T-cell (primary cell): ENCODE measurements around the gene HOXA7. TPM values are rescaled to one million over a fixed set of nuclear protein-coding genes. Genes with fewer than 3 reads are reported as not detected.

Experiments
- ATAC-seq, 4 experiments: fragments of 200-7000 bp in 3 of 4; fragments of 150-1000 bp in 1 of 4; cut with Tn5 transposase; replicated peaks in 1 of 4; 1 replicate in 3 of 4; 2 replicates in 1 of 4; pipeline ENCODE4 v1.10.0; 2021; ENCODE audit warnings: moderate library complexity in 3 of 4, mild to moderate bottlenecking in 2 of 4, moderate number of reproducible peaks in 1 of 4
- CTCF ChIA-PET, 2 donors: fragments of 300-600 bp; sonication (Branson Sonifier 250); formaldehyde crosslinking; loops; one replicate each; lab custom pipeline; 2022; ENCODE audit warnings: antibody characterized with exemption in 2 of 2; lab: Charles Lee
- POLR2A ChIA-PET, 2 donors: fragments of 300-600 bp; sonication (Branson Sonifier 250); formaldehyde crosslinking; loops; one replicate each; lab custom pipeline; 2022; ENCODE audit warnings: antibody characterized with exemption in 2 of 2; lab: Charles Lee
- DNase-seq, 35 experiments: peaks; one replicate each; pipeline versions ENCODE4 v3.0.0 to v3.0.0-alpha.2; 2013 to 2023
- H3K27ac ChIP-seq: one replicate; pipeline ENCODE4 v1.5.1; 2013; ENCODE audit warnings: low read length
- H3K27me3 ChIP-seq, 2 experiments: replicated peaks in 1 of 2; 1 replicate in 1 of 2; 2 replicates in 1 of 2; pipeline versions ENCODE4 v1.6.1 to v1.7.0; 2013; ENCODE audit warnings: low read length in 1 of 2, mixed read lengths in 1 of 2; ENCODE audit not compliant: control insufficient read depth in 2 of 2, insufficient read depth in 2 of 2; ENCODE audit errors: extremely low read depth in 1 of 2
- H3K36me3 ChIP-seq, 2 donors: 1 replicate in 1 of 2; 2 replicates in 1 of 2; pipeline versions ENCODE4 v1.6.1 to v1.7.0; 2013; ENCODE audit warnings: low read length in 1 of 2; ENCODE audit not compliant: control insufficient read depth in 2 of 2, insufficient read depth in 1 of 2; ENCODE audit errors: extremely low read depth in 1 of 2
- H3K4me1 ChIP-seq, 2 experiments: 1 replicate in 1 of 2; 2 replicates in 1 of 2; pipeline versions ENCODE4 v1.6.1 to v1.7.0; 2013; ENCODE audit warnings: low read length in 2 of 2, mixed read lengths in 1 of 2; ENCODE audit not compliant: insufficient read depth in 2 of 2, control insufficient read depth in 1 of 2; ENCODE audit errors: extremely low read depth in 1 of 2
- H3K4me3 ChIP-seq, 2 donors: 1 replicate in 1 of 2; 2 replicates in 1 of 2; pipeline versions ENCODE4 v1.5.1 to v1.7.0; 2013; ENCODE audit warnings: mild to moderate bottlenecking in 2 of 2, low read length in 1 of 2, moderate library complexity in 1 of 2; ENCODE audit not compliant: control insufficient read depth in 1 of 2; ENCODE audit errors: extremely low read depth in 1 of 2
- H3K9me3 ChIP-seq: 2 replicates; pipeline ENCODE4 v1.7.0; 2013
- H3K27ac Mint-ChIP-seq, 2 donors: one replicate each; pipeline ENCODE4 v1.8.0; 2020 to 2021; ENCODE audit warnings: mild to moderate bottlenecking in 2 of 2, mixed read lengths in 2 of 2
- H3K27me3 Mint-ChIP-seq, 2 donors: one replicate each; pipeline ENCODE4 v1.8.0; 2021 to 2022; ENCODE audit warnings: mixed read lengths in 2 of 2
- H3K36me3 Mint-ChIP-seq: one replicate; pipeline ENCODE4 v1.8.0; 2021; ENCODE audit warnings: mixed read lengths
- H3K4me1 Mint-ChIP-seq, 3 donors: one replicate each; pipeline ENCODE4 v1.8.0; 2020 to 2022; ENCODE audit warnings: mixed read lengths in 3 of 3, mild to moderate bottlenecking in 1 of 3
- H3K4me3 Mint-ChIP-seq, 3 donors: one replicate each; pipeline ENCODE4 v1.8.0; 2020 to 2022; ENCODE audit warnings: mild to moderate bottlenecking in 3 of 3, mixed read lengths in 3 of 3, moderate library complexity in 3 of 3
- H3K9me3 Mint-ChIP-seq, 3 donors: one replicate each; pipeline ENCODE4 v1.8.0; 2020 to 2022; ENCODE audit warnings: mixed read lengths in 3 of 3
- WGBS: methylation state at CpG from one replicate; pipeline ENCODE4 v1.1.5; 2013; ENCODE audit warnings: missing lambda C conversion rate; ENCODE audit not compliant: insufficient coverage; 5-methylcytosine and 5-hydroxymethylcytosine counted together
- total RNA-seq, 35 experiments: library from RNA in 6 of 35; stranded (reverse) in 6 of 35; fragments of 120-200 nt in 1 of 35; gene quantifications; one replicate each; pipeline versions ENCODE4 v1.2.1 to v1.2.4 and lab custom pipeline; 2013 to 2026

Gene HOXA7
- total RNA-seq, 5 donors from 2014 or later (not counting 1 experiment from before 2014, with no cell fraction given): 0.67 TPM; not detected in 4

DNA sequence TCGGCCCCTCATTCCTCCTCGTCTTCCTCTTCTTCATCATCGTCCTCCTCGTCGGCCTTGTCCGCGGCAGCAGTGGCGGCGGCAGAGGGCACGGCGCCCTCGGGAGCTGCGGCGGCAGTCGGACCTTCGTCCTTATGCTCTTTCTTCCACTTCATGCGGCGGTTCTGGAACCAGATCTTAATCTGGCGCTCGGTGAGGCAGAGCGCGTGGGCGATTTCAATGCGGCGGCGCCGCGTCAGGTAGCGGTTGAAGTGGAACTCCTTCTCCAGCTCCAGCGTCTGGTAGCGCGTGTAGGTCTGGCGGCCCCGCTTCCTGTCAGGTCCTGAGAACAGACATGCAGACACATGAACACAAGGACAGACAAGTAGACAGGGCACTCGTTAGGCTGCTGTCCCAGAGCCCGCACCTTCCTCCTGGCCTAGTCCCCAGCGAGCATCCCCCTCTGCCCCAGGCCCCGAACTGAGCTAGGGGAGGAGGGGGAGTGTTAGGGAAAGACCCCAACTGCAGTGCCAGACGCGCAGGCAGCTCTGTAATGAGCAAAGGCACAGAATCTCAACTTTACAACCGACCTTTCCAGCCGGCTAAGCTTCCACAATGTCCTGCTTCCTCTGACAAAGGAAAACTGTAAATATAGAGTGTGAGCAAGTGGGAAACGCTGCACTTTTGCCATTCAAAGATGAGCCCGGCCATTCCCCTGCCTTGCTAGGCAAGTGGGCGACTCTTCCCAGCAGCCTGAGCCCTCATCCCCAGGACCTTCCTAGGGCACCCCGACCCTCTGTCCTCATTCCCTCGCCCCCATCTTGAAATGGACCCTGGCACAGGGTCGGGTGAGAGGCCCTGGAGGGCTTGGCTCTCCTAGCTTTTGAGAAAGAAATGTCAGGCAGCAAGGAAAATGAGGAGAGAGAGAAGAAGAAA lies 1.3 kb downstream of the HOXA7 start:
- ATAC-seq (no peak), DNase-seq (peak in 1 of 35 experiments; percentile 14)
- H3K27me3 Mint-ChIP-seq: peaks cover 71 to 92% of the 10 kb centered on the region in 2 donors
- 6% methylated on average over 33 of the region's 48 CpGs for WGBS
- peak overlapping the region in 1 of 2 donors; percentile 66 for H3K4me3 ChIP-seq
- H3K4me3 Mint-ChIP-seq: peak overlapping the region; percentile 35 to 84 (median 48)
- ChIA-PET CTCF (interaction anchor here (0.6 to 1.6 kb wide), 4 partner anchors 41 to 865 kb away, joined by 3 to 4 read pairs (median 3); partner anchors contain the start of gene HOXA1 (in 1 of the 2)), POLR2A (interaction anchor here in 1 of 2 donors (0.6 kb wide), 2 partner anchors 482 to 1301 kb away, joined by 3 read pairs; no protein-coding TSS in a partner anchor)
- peaks cover 15 to 71% of the 10 kb centered on the region in 2 experiments for H3K4me1 ChIP-seq
- no peaks in the 10 kb centered on the region for H3K36me3 ChIP-seq
- H3K9me3 ChIP-seq: no peaks in the 10 kb centered on the region
- H3K4me1 Mint-ChIP-seq: peaks cover 64 to 77% (median 69%) of the 10 kb centered on the region in 3 donors
- no peaks in the 10 kb centered on the region for H3K9me3 Mint-ChIP-seq
- peak overlapping the region in 1 of 2 donors; percentile 84 for H3K27ac Mint-ChIP-seq
- no peaks in the 10 kb centered on the region for H3K36me3 Mint-ChIP-seq
- H3K27ac ChIP-seq: no peak overlapping the region
- H3K27me3 ChIP-seq: peaks cover 2 to 98% of the 10 kb centered on the region in 2 experiments

- ATAC-seq (no peak), DNase-seq (no peak)
- Histone ChIP-seq H3K27me3 (peaks cover 2 to 95% of the 10 kb centered on the region in 2 experiments), H3K9me3 (no peaks in the 10 kb centered on the region), H3K4me3 (peak overlapping the region in 1 of 2 donors; percentile 66), H3K27ac (no peak overlapping the region), H3K36me3 (no peaks in the 10 kb centered on the region), H3K4me1 (peaks cover 15 to 68% of the 10 kb centered on the region in 2 experiments)
- H3K4me1 Mint-ChIP-seq: peaks cover 59 to 71% (median 66%) of the 10 kb centered on the region in 3 donors
- H3K27me3 Mint-ChIP-seq: peaks cover 79 to 91% of the 10 kb centered on the region in 2 donors
- no peak overlapping the region for H3K27ac Mint-ChIP-seq
- WGBS: 93% methylated on average over 8 of the region's 10 CpGs
- no peaks in the 10 kb centered on the region for H3K9me3 Mint-ChIP-seq
- H3K36me3 Mint-ChIP-seq: no peaks in the 10 kb centered on the region
- ChIA-PET POLR2A (no interaction called here), CTCF (interaction anchor here (0.6 to 1.6 kb wide), 4 partner anchors 42 to 472 kb away, joined by 3 to 4 read pairs (median 3); no protein-coding TSS in a partner anchor)
- peak overlapping the region in 2 of 3 donors; percentile 9 to 84 for H3K4me3 Mint-ChIP-seq
Measured at GRCh38 chr7:27154369-27154768, 2.1 kb downstream of the HOXA7 start.

GRCh38 chr7:27153526-27153925 lies 2.9 kb downstream of the HOXA7 start:
- H3K4me3 ChIP-seq: no peak overlapping the region
- no peaks in the 10 kb centered on the region for H3K9me3 ChIP-seq
- peak overlapping the region in 1 of 2 donors; percentile 41 for H3K27ac Mint-ChIP-seq
- no peaks in the 10 kb centered on the region for H3K36me3 Mint-ChIP-seq
- H3K27ac ChIP-seq: no peak overlapping the region
- H3K4me1 ChIP-seq: peaks cover 15 to 67% of the 10 kb centered on the region in 2 experiments
- H3K27me3 ChIP-seq: peaks cover 0 to 95% of the 10 kb centered on the region in 2 experiments
- H3K27me3 Mint-ChIP-seq: peaks cover 73 to 91% of the 10 kb centered on the region in 2 donors
- ATAC-seq (no peak), DNase-seq (no peak)
- CTCF ChIA-PET: interaction anchor here (1.1 to 1.6 kb wide), 3 partner anchors 7 to 472 kb away, joined by 3 to 4 read pairs (median 4); no protein-coding TSS in a partner anchor
- no CpG with 5 or more reads among the region's 3 CpGs for WGBS
- H3K9me3 Mint-ChIP-seq: no peaks in the 10 kb centered on the region
- peak overlapping the region in 1 of 3 donors; percentile 84 for H3K4me3 Mint-ChIP-seq
- H3K36me3 ChIP-seq: no peaks in the 10 kb centered on the region
- peaks cover 56 to 65% (median 63%) of the 10 kb centered on the region in 3 donors for H3K4me1 Mint-ChIP-seq
- POLR2A ChIA-PET: no interaction called here

DNA sequence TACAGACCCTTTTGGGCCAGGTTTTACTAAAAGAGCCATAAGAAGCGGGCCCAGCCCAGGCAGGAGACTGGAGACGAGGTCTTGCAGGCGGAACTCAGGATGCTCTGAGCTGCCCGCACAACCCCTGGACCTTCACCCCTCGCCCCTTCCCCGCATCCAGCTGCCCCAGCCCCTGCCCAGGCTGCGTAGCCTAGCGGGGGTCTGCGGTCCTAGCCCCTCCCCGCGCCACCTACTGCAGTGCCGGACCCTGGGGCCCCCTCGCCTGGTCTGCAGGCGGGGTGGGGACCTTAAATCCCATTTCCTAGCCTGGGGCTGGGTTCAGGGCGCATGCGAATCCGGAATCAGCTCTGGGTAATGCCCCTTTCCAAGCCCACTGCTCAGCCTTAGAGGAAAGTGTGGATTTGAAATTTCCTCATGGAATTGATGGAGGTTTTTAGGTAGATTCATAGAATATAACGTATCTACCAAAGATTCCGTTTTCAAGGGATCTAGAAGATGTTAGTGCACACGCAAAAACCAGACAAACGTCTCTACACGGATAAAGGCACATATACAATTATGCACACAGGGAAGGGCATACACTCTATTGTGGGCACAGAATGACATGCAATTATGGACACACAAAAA lies 3.5 kb downstream of the HOXA7 start:
- Mint-ChIP-seq H3K27ac (no peak overlapping the region), H3K36me3 (no peaks in the 10 kb centered on the region), H3K4me1 (peaks cover 59 to 65% (median 65%) of the 10 kb centered on the region in 3 donors), H3K4me3 (peak overlapping the region in 1 of 3 donors; percentile 84), H3K27me3 (peaks cover 74 to 92% of the 10 kb centered on the region in 2 donors), H3K9me3 (no peaks in the 10 kb centered on the region)
- Histone ChIP-seq H3K27me3 (peaks cover 0 to 95% of the 10 kb centered on the region in 2 experiments), H3K4me1 (peaks cover 15 to 69% of the 10 kb centered on the region in 2 experiments), H3K27ac (no peak overlapping the region), H3K36me3 (no peaks in the 10 kb centered on the region), H3K4me3 (no peak overlapping the region), H3K9me3 (no peaks in the 10 kb centered on the region)
- ChIA-PET POLR2A (no interaction called here), CTCF (interaction anchor here in 1 of 2 donors (0.6 to 1.4 kb wide), 2 partner anchors 8 to 43 kb away, joined by 4 to 5 read pairs; no protein-coding TSS in a partner anchor)
- WGBS: 52% methylated on average over 14 of the region's 22 CpGs
- DNase-seq (no peak), ATAC-seq (no peak)

DNA sequence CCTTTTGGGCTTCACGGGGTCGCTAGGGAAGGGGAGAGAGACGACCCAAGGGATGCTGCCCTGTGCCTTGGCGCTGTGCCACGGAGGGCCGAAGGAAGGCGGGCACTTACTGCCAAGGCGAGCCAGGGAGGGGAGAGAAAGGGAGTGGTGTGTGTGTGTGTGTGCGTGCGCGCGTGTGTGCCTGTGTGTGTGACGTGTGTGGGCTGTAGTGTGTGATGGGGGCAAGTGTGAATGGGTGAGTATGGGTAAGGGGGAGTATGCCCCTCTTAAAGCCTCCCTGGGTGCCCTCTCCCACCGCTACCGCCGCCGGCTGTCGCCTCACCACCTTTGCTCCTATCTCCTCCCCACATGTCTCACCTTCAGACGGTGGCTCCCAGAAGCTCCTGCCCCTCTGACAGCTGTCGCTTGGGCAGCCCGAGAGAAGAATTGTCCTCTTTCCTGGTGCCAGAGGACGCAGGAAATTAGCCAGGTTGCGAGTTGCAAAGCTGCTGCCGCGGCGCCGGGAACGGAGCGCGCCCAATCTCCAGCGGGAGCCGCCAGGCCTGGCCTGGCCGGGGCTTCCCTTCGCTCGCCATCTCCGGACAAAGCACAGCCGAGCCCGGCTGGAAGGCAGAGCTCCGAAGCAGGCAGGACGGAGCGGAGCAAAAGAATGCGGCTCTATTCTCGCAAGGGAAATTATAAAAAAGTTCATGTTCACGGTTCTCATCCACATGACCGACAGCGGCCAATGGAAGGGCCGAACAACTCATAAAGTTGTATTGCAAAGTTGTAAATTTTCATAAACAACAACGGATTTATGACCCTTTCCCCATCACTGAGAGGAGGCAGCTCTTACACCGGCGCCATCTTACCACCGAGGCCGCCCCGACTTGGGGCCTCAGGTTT lies 4.3 kb downstream of the HOXA7 start, which contains the start of gene HOXA3:
TSS of gene HOXA3 (minus strand) at position 653 of the 885 bp plus-strand sequence. CDS start 41,943 bp downstream, outside the sequence.
- peak within 1 kb of the TSS; percentile 44 to 46 for H3K4me3 ChIP-seq
- H3K27ac ChIP-seq: no peak within 1 kb of the TSS
- H3K27me3 Mint-ChIP-seq: peaks cover 69 to 90% of the 10 kb centered on the region in 2 donors
- H3K4me3 Mint-ChIP-seq: peak within 1 kb of the TSS; percentile 60 to 84 (median 61)
- H3K9me3 ChIP-seq: no peaks in the 10 kb centered on the region
- 4% methylated on average over 33 of the region's 53 CpGs for WGBS
- H3K9me3 Mint-ChIP-seq: no peaks in the 10 kb centered on the region
- peaks cover 0 to 95% of the 10 kb centered on the region in 2 experiments for H3K27me3 ChIP-seq
- ATAC-seq: no peak
- POLR2A ChIA-PET: interaction anchor here in 1 of 2 donors (0.6 kb wide), 1 partner anchor 449 kb away, joined by 3 read pairs; no protein-coding TSS in a partner anchor
- no peaks in the 10 kb centered on the region for H3K36me3 ChIP-seq
- peaks cover 55 to 64% (median 60%) of the 10 kb centered on the region in 3 donors for H3K4me1 Mint-ChIP-seq
- CTCF ChIA-PET: interaction anchor here (0.6 to 2.4 kb wide), 5 partner anchors 9 to 44 kb away, joined by 4 to 8 read pairs (median 4); no protein-coding TSS in a partner anchor
- no peaks in the 10 kb centered on the region for H3K36me3 Mint-ChIP-seq
- DNase-seq: peak in 1 of 35 experiments; percentile 13
- H3K4me1 ChIP-seq: peaks cover 15 to 72% of the 10 kb centered on the region in 2 experiments
- no peak within 1 kb of the TSS for H3K27ac Mint-ChIP-seq
